ENCODE data around the gene BORCS5. TPM values are rescaled to one million over a fixed set of nuclear protein-coding genes. Genes with fewer than 3 reads are reported as not detected.

The BORCS5 gene
- total RNA-seq, 1 experiment from 2014 or later = 13.9 TPM

DNA sequence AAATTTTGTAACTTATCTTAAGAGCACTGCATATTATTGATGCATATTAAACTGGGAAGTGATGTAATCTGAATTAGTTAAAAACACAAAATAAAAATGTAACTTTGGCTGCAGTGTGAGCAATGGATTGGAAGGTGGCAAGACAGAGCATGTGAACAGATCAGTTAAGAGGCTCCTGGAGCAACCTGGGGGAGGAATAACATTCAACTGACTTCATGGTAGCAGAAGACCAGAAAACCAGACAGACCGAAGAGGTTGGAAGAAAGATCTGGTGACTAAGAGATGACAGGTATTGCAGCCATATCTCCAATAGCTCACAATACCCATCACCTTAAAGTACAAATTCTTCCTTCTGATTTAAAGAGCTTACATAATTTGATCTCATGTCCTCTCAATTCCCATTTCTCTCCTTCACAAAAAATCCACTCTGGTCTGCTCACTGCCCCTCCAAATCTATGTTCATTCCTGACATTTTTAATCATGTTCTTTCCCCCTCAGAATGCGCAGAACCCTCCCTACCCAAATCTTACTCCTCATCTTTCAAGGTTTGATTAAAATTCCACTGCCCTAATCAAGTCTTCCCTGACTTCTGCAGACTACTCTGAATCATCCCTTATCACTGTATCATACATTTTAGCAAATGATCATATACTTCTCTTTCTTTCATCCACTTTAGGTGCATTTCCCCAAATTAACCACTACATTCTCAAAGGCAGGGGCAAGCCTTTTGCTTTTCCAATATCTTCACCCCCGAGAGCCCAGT lies 154.3 kb downstream of the BORCS5 start:
- no peak overlapping the region for H3K56ac ChIP-seq (ENCODE audit: insufficient read length, low read depth, low read length)
- no peak overlapping the region for H2BK5ac ChIP-seq (ENCODE audit: insufficient read length, low read length)
- H3K27ac ChIP-seq (ENCODE audit: insufficient read length, low read depth, low read length) = no peak overlapping the region
- H3K4me1 Mint-ChIP-seq = peaks cover 48 to 51% of the 10 kb centered on the region in 2 experiments
- no peak overlapping the region for H2AFZ ChIP-seq (ENCODE audit: low read length)
- no peaks in the 10 kb centered on the region for H4K20me1 ChIP-seq (ENCODE audit: control insufficient read depth, insufficient read depth, insufficient read length)
- TF ChIP-seq, protein P1, sequence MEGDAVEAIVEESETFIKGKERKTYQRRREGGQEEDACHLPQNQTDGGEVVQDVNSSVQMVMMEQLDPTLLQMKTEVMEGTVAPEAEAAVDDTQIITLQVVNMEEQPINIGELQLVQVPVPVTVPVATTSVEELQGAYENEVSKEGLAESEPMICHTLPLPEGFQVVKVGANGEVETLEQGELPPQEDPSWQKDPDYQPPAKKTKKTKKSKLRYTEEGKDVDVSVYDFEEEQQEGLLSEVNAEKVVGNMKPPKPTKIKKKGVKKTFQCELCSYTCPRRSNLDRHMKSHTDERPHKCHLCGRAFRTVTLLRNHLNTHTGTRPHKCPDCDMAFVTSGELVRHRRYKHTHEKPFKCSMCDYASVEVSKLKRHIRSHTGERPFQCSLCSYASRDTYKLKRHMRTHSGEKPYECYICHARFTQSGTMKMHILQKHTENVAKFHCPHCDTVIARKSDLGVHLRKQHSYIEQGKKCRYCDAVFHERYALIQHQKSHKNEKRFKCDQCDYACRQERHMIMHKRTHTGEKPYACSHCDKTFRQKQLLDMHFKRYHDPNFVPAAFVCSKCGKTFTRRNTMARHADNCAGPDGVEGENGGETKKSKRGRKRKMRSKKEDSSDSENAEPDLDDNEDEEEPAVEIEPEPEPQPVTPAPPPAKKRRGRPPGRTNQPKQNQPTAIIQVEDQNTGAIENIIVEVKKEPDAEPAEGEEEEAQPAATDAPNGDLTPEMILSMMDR (conservative IDR thresholded peaks at IDR 0.05) = no peak
- H2BK120ac ChIP-seq (ENCODE audit: low read depth, low read length, poor library complexity, severe bottlenecking) = no peak overlapping the region
- DNase-seq = no peak
- H3K79me2 ChIP-seq (ENCODE audit: insufficient read depth, low read length) = peaks cover 4% of the 10 kb centered on the region; the same call in 1 of the 2 replicates
- H3K9me3 Mint-ChIP-seq = no peaks in the 10 kb centered on the region
- no peak overlapping the region for H3K14ac ChIP-seq (ENCODE audit: insufficient read depth, low read length)
- H4K91ac ChIP-seq (ENCODE audit: insufficient read length, low read depth, low read length) = no peak overlapping the region
- no peak overlapping the region for H3K4ac ChIP-seq (ENCODE audit: low read depth, low read length)
- H3K23ac ChIP-seq (ENCODE audit: insufficient read length, low read depth, low read length) = no peak overlapping the region
- H3K9ac ChIP-seq (ENCODE audit: extremely low read depth, insufficient read length, low read length) = no peak overlapping the region
- peaks cover 2% of the 10 kb centered on the region for H3K79me1 ChIP-seq (ENCODE audit: insufficient read depth, low read depth, low read length, poor library complexity, severe bottlenecking)
- peaks cover 8% of the 10 kb centered on the region for H3K4me1 ChIP-seq (ENCODE audit: insufficient read depth, low read length)
- H3K36me3 Mint-ChIP-seq (ENCODE audit: insufficient read depth in 1 of 3, low read depth in 3 of 3) = peaks cover 0 to 9% (median 8%) of the 10 kb centered on the region in 3 experiments; a peak in 5 of 7 replicates
- no peaks in the 10 kb centered on the region for H3K27me3 Mint-ChIP-seq (ENCODE audit: low read depth)
- no peak overlapping the region for H3T11ph ChIP-seq (ENCODE audit: low read length)
- H4K8ac ChIP-seq (replicated peaks; ENCODE audit: insufficient read length, low read depth, low read length) = no peak overlapping the region
- H4K5ac ChIP-seq (ENCODE audit: insufficient read length, low read depth, low read length) = no peak overlapping the region
- no peak overlapping the region for H3K4me2 ChIP-seq (ENCODE audit: insufficient read depth, insufficient read length, low read length)
- no CpG with 5 or more reads among the region's 3 CpGs for WGBS (ENCODE audit: extremely low coverage, insufficient read length, low lambda C conversion rate)
- no peak overlapping the region for H2BK12ac ChIP-seq (ENCODE audit: insufficient read length, low read depth, low read length)
- no peak overlapping the region for H2BK20ac ChIP-seq (ENCODE audit: low read depth, low read length, poor library complexity, severe bottlenecking)
- no peaks in the 10 kb centered on the region for H3K27me3 ChIP-seq (ENCODE audit: insufficient read depth, low read length)
- H3K9me3 ChIP-seq (ENCODE audit: control insufficient read depth, low read depth, low read length) = no peaks in the 10 kb centered on the region
- H3K27ac Mint-ChIP-seq = no peak overlapping the region
- H3K18ac ChIP-seq (ENCODE audit: insufficient read length, low read depth, low read length) = no peak overlapping the region
- H3K23me2 ChIP-seq (ENCODE audit: insufficient read length, low read depth, low read length, poor library complexity, severe bottlenecking) = no peaks in the 10 kb centered on the region
- H2AK5ac ChIP-seq (ENCODE audit: insufficient read length, low read length) = no peak overlapping the region
- H3K4me3 Mint-ChIP-seq = no peak overlapping the region
- H2BK15ac ChIP-seq (ENCODE audit: low read depth, low read length) = no peak overlapping the region

Measured in H9 (cell line).